Stimulated activated naive CD8-positive, alpha-beta T cell treated with anti-CD3 and anti-CD28 coated beads, Interleukin-15, Interleukin-2, amounts not matched to agents 100 U/mL and 50 U/mL, for 24 hours (primary cell): Measurements from ENCODE around the gene LRRC49.
"Not testable (repeated sequence)": the region's sequence is repeated elsewhere in the genome, so short reads cannot be mapped to it uniquely, and the experiment has no call there.

Source experiments
- ATAC-seq: fragments of 150-1000 bp; cut with Tn5 transposase; one replicate; pipeline ENCODE4 v1.10.0; 2021
- DNase-seq: peaks from one replicate; pipeline ENCODE4 v3.0.0; 2021

Gene LRRC49

DNA sequence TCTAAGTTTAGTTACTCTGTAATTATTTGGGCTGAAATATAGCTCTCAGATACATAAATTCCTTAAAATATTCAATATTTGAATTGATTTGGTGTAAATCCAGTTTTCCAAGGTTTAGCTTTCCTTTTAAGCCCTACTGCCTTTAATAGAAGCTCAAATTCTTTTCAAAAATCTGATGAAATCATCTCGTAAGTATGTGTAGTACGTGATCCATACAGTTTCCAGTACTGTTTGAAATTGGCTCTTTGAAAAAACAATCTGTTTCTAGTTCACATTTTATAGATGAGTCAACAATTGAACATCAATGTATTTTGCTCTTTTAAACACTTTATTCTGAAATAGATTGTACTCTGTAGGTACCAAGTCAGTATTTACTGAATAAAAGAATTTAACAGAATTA lies 84.2 kb downstream of the LRRC49 start:
- ATAC-seq = no peak
- no peak for DNase-seq

DNA sequence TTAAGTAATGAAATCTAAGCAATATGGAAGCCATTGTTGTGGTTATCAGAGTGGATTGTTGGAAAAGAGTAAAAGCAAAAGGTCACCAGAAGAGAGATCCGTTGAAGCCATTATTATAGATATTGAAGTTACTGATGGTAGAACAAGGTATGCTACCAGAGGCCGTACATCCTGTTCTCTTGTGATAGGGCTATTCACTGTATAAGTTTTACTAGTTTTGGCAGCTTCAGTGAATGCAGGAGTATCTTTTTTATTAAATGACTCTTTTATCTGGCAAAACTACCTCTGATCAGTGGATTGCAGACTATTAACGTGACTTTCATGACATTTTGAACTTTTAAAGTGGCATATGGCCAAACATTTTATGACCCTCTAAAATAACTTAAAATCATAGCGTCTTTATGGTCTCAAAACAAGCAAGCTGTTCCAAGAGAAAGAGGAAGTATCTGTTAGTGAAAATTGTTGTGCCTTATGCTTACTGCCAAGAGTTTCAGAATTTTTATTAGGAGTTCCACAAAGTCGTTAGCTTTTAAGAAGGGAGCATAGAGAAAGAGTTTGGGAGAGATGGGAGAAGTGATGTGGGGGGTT lies 102.9 kb downstream of the LRRC49 start:
- no peak for DNase-seq
- no peak for ATAC-seq

DNA sequence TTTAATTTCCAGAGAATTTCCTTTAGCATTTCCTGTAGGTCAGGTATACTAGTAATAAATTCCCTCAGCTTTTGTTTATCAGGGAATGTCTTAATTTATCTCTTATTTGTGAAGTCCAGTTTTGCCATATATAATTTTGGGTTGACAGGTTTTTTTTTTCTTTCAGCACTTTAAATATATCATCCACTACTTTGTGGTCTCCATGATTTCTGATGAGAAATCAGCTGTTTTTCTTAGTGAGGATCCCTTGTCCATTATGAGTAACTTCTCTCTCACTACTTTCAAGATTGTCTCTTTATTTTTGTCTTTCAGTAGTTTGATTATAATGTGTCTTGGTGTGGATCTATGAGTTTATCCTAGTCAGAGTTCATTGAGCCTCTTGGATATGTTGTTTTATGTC lies 105.7 kb downstream of the LRRC49 start:
- DNase-seq = no peak
- no peak for ATAC-seq

DNA sequence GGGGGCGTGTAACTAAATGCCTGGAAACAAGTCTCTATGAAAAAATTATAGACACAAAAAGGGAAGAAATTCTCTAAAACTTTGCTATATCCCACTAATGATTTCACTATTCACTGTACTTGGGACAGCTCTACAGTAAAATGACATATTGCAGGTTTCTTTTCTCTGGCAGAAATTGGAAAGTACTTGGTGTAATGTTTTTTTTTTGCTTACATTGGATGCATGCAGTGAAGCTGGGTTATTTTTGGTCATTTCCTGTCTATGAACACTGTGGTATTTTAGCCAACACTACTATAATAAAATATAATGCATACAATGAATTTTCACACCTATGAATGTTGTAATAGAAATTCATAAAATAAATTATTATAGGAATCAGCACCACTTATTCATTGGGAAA lies 109.7 kb downstream of the LRRC49 start:
- no peak for ATAC-seq
- DNase-seq = no peak

DNA sequence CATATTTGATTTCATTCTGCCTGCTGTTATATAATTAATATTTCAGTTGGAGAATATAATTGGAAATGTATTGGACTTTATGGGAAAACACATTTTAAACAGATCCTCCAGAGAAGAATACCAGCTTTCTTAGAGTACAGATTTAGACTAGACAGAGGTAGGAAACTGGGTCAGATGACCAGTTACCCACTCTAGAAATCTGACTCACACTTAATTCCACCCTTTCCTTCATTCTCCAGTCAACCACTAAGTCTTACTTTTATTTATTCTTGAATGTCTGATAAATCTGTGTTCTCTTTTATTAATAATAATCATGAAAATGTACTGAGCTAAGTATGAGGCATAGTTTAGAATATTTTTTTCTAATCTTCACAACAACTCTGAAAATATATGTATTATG lies 110.7 kb downstream of the LRRC49 start:
- DNase-seq (no peak), ATAC-seq (no peak)

DNA sequence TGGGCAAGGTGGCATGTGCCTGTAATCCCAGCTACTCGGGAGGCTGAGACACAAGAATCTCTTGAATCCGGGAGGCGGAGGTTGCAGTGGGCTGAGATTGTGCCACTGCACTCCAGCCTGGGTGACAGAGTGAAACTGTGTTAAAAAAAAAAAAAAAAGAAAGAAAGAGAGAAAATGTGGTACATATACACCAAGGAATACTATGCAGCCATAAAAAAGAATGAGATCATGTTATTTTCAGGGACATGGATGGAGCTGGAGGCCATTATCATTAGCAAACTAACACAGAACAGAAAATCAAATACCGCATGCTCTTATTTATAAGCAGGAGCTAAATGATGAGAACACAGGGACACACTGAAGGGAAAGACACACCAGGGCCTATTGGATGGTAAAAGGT lies 111.9 kb downstream of the LRRC49 start:
- not testable (repeated sequence) for DNase-seq, ATAC-seq

DNA sequence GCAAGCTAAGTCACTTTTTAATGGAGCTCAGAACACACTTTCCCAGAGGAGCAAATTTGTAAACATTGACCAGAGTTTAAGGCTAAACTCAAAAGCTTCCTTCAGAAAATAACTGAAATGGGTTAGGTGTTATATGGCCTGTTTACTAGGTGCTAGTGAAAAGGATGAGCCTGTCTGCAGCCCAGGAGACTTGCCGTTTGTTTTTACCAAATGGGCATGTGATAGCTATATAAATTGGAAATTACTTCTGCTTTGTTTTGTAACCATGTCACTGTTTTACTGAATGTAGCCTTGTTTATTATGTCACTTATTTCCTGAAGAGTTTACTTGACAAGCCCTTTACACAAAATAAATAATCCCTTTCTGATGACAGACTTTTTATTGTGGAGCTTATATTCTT lies 113.3 kb downstream of the LRRC49 start:
- DNase-seq (no peak), ATAC-seq (no peak)

DNA sequence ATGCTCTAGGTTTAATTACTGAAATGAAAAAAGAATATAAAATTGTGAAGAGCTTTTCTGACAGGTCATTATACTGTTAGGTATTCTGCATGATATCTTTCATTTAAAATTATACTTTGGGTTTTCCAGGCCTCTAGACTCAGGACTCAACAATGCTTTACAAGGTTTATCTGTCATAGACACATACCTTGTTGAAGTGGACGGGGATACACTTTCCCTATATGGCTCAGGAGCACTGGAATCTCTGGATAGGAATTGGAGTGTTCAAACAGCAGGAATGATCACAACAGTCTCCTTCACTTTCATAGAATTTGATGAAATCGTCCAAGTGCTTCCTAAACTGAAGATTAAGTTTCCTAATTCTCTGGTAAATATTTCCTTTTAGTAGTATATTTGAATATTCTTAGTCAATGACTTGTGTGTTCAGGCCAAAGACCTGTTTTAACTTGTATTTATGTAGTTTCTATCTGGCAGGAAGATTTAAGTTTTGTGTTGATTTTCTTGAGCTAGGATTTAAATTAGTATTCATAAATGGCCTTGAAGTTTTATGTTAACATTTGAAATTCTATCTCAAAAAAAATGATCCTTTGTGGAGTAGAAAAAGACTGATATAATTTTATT lies 115.7 kb downstream of the LRRC49 start:
- ATAC-seq (no peak), DNase-seq (no peak)

DNA sequence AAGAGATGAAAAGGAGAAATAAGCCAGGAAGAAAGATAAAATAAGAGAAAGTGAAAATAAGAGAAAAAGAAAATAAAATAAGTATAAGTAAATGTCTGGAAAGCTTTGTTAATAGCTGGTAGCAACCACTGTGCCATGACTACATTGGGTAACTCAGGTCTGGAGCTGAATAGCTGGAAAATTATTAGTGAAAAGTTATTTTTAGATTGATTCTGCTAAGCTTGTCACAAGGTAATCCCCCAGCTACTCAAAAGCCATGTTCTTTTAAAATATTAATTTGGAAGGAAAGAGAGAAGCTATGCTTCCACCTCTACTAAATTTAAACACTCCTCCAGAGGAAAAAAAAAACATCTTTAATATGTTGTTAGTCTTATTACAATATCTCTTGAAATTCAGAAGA lies 117.8 kb downstream of the LRRC49 start:
- ATAC-seq (no peak), DNase-seq (no peak)

DNA sequence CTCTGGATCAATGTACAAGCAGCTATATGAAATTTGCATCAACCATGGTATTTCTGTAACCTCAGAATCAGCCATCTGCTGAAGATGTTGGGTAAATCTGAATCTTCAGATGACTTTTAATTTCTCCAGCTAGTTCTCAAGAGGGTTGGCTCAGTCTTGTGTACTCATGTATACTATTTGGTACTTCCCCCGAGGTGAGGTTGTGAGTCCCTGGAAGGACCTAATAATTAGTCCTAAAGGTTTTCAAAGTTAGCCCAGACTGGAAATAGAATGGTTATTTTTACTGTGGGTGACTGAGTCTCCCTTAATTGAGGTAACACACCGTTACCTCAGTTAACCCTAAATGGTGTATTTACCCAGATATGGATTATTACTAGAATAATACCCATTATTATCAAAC lies 118.4 kb downstream of the LRRC49 start:
- ATAC-seq = no peak
- DNase-seq = no peak

DNA sequence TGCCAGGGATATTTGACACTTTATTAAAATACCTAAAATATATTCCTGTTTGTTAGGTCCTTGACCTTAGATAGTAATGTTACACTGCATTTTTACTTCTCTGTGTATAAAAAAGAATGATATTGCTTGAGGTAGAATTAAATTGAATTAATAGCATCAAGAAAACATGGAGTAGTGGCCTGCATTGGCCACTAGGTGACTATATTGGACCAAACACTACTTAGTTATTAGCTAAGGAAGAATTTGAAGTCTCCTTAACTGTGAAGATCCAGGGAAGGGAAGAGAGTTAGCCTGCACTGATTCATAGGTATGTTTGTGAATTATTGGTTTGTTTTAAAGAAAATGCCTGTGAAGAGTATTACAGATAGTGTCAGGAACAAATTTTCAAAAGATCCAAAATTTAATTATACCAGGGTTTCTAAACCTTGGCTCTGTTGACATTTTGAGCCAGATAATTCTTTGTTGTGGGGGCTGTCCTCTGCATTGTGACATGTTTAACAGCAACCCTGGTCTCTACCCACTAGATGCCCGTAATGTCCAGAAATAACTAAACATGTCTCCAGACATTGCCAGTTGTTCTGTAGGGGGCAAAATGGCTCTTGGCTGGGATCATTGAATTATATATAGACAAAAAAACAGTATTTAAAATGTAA lies 119.0 kb downstream of the LRRC49 start:
- DNase-seq = no peak
- ATAC-seq = no peak

DNA sequence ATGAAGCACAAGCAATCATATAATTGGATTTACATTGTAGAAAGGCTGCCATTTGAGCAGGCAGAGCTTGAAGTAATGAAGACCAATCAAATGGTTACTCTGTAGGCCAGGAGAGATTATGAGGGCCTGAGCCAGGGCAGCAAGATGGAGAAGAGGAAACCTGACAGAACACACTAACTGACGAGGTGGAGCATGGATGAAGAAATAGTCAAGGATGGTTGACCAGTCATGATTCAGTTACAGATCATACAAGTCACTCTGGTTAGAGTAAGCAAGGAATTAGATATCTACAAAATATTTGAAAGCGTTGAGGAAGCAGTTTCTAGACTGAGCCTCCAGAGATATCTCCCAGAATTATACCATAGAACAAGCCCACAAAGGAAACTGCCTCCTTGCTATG lies 120.8 kb downstream of the LRRC49 start:
- DNase-seq = no peak
- ATAC-seq = no peak

DNA sequence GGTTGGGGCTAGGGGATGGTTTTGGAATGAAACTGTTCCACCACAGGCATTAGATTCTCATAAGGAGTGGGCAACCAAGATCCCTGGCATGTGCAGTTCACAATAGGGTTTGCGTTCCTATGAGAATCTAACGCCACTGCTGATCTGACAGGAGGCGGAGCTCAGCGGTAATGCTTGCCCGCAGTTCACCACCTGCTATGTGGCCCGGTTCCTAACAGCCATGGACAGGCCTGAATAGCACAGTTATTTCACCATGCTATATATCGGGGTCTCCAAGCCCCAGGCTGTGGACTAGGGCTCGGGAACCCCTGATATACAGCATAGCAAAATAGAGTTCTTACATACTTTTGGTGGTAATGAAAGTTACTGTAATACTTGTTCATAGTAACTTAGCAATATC lies 122.7 kb downstream of the LRRC49 start:
- no peak for ATAC-seq

DNA sequence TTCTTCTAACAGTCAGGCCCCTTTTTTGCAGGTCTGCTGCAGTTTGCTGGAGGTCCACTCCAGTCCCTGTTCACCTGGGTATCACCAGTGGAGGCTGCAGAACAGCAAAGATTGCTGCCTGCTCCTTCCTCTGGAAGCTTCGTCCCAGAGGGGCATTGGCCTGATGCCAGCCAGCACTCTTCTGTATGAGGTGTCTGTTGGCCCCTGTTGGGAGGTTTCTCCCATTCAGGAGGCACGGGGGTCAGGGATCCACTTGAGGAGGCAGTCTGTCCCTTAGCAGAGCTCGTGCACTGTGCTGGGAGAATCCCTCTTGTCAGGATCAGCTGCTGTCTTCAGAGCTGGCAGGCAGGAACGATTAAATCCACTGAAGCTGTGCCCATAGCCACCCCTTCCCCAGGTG lies 138.6 kb downstream of the LRRC49 start:
- not testable (repeated sequence) for DNase-seq, ATAC-seq

More for the DNA sequence above, 122.7 kb downstream of the LRRC49 start:
- DNase-seq = no peak

DNA sequence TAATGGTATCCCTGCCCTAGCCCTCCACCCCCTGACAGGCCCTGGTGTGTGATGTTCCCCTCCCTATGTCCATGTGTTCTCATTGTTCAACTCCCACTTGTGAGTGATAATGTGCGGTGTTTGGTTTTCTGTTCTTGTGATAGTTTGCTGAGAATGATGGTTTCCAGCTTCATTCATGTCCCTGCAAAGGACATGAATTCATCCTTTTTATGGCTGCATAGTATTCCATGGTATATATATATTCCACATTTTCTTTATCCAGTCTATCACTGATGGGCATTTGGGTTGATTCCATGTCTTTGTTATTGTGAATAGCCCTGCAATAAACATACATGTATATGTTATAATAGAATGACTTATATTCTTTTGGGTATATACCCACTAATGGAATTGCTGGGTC lies 142.9 kb downstream of the LRRC49 start:
- not testable (repeated sequence) for DNase-seq, ATAC-seq

DNA sequence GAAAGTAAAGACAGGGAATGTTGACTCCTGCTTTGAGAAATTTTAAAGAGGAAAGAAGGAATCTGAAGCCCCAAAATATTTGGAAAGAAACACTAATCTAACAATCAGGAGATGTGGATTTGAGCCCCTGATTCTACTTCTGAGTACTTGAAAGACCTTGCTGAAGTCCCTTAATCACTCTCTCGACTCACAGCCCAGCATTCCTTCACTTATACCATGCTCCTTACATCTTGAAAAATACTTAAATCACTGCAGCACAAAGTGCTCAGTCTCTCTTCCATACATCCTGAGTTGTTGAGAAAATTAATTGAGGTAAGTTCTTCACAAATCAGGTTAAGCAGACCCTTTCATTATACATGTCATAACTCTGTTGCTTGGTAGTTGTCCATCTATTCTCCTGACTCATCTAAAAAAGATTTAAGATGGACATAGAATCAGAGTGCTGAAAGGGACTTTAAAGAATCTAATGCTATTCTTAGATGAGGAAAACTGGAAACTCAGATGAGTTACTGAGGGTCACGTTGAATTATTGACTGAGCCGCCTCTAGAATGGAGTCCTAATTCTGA lies 149.8 kb downstream of the LRRC49 start:
- DNase-seq (no peak), ATAC-seq (no peak)

DNA sequence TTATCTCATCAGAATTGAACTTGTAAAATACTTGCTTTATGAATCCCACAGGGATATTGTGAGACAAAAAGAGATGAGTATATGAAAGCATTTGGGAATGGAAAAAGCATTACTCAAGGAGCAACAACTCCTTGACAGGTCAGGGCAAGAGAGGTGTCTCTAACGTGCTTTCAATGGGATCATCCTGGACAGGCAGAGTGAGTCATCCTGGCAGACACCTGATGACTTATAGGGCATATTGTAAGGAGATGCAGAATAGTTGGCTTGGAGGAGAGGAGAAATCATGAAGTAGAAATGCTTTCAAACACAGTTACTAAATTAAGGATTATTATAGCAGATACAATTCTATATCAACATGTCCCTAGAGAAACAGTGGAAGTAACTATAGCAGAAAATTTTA lies 150.7 kb downstream of the LRRC49 start:
- no peak for ATAC-seq
- no peak for DNase-seq

DNA sequence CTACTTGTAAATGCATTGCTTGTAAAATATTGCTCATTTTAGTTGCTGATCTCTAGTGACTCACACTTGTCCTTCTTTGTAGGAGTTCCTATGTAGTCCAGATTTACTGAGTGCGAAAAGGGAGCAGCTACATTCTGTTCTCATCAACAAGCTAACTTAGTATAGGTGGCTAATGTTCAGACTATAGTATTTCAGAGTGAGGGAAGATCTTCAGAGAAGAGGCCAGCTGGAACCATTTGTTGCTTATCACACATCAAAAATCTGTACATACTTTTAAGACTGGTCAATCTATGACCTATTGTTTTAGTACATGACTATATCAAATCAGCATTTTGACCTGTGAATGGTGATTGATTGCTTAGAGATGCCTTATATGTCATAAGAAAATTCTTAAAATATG lies 151.4 kb downstream of the LRRC49 start:
- DNase-seq = no peak
- ATAC-seq = no peak

DNA sequence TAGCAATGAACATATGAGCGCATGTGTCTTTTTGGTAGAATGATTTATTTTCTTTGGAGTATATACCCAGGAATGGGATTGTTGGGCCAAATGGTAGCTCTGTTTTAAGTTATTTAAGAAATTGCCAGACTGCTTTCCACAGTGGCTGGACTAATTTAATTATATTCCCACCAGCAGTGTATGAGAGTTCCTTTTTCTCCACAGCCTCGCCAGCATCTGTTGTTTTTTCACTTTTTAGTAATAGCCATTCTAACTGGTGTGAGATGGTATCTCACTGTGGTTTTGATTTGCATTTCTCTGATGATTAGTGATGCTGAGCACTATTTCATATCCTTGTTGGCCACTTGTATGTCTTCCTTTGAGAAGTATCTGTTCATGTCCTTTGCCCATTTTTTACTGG lies 153.5 kb downstream of the LRRC49 start:
- not testable (repeated sequence) for DNase-seq, ATAC-seq

DNA sequence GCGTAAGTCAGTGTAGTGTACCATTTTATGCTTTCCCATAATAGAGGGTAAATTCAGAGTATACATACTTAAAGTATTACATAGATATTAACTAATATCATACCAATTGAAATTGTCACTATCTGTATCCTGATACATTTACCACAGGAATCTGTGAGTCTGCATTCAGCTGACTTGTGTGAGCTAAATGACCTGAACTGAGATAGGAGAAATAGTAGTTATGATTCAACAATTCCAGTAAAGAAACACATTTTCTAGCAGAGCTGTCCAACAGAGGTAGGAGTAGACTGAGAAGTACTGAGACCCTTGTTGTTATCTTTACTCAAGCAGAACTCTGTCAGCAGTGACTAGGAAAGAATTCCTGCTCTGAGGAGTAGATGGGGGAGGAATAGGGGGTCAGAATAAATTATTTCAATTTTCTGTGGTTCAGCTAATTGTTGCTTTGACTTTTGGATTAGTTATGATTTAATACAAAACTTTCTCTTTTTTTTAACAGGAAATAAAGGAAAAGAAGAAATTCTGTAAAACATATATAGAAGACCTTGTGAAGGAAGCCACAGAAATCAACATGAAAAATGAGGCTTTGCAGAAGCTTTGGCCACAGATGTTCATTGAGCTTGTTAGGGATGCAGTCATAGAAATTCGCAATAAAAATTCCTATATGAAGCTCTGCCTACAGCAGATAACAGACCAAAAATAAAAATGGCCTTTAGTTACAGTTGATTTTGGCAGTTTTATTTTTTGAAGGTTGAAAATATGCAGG lies 156.5 kb downstream of the LRRC49 start:
- DNase-seq (no peak), ATAC-seq (no peak)

DNA sequence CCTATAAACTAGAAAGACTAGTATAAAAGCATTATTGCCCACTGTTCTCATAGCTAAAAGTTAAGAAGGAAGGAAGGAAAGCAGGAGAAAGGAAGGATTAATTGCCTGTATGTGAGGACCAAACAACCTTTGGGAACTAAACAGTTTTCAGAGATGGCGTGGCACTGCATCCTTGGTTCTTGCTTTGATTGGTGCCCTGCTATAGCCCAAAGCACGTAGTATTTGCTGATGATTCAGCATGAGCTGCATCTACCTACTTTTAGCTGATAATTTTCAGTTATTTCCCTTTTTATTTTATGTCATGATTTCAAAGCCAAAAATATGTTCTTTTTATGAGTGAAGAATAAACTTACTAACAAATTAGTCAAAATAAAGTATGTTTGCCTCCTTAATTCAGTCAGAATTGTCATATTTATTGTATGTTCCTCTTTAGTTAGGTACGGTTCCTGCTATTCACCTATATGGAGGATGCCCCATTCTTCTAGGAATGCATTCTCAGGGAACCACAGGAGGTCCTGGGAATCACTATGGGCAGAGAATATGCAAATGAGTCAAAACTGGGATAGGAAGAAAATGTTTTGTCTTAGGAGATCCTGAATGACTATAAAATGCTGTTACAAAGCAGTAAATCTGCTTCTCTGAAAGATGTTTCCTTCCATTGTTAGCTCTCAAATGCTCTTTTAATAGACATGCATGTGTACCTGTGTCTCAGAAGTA lies 157.2 kb downstream of the LRRC49 start:
- ATAC-seq = no peak
- no peak for DNase-seq

DNA sequence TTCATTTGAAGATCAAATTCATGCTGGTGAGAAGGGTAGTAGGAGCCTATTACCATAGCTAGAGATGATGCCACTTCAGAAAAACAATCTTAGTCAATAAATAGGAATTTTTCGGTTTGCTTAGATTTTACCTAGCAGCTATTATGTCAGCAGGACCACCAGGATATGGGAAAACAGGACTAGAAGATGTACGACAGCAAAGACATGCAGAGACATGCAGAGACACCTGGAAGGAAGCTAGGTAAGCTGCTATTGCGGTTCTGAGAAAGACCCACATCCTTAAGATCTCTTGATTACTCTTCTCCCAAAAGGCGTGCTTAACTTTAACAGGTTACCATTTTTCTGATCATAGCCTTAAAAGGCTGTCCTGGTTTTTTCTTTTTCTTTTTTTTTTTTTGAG lies 157.8 kb downstream of the LRRC49 start:
- no peak for DNase-seq
- no peak for ATAC-seq
